Body of pancreas (tissue), 4 donors: ENCODE data around the gene HELB. TPM values are rescaled to one million over a fixed set of nuclear protein-coding genes. Genes with fewer than 3 reads are reported as not detected.

ENCODE experiments used
- ATAC-seq: fragments of 150-250 bp; one replicate; pipeline ENCODE4 v1.9.1; 2016
- DNase-seq, 4 donors: peaks; one replicate each; pipeline ENCODE4 v3.0.0-alpha.2; 2019
- H3K27ac ChIP-seq, 4 donors: fragments of 200-600 bp; sonication (generic); 1 replicate in 3 of 4; 2 replicates in 1 of 4; pipeline versions ENCODE4 v1.5.1 to v1.6.1; 2016 to 2019; ENCODE audit warnings: mild to moderate bottlenecking in 1 of 4, mixed read lengths in 1 of 4, moderate library complexity in 1 of 4
- H3K27me3 ChIP-seq, 2 donors: fragments of 200-600 bp; sonication (generic); one replicate each; pipeline ENCODE4 v1.6.0; 2016; ENCODE audit warnings: mild to moderate bottlenecking in 1 of 2
- H3K36me3 ChIP-seq, 2 donors: fragments of 200-600 bp; sonication (generic); replicated peaks in 1 of 2; 2 replicates each; pipeline ENCODE4 v1.5.1; 2016; ENCODE audit warnings: low read depth in 2 of 2; ENCODE audit not compliant: insufficient read depth in 1 of 2
- H3K4me1 ChIP-seq: fragments of 200-600 bp; sonication (generic); one replicate; pipeline ENCODE4 v1.6.0; 2016
- H3K4me3 ChIP-seq, 2 donors: fragments of 200-600 bp; sonication (generic); 1 replicate in 1 of 2; 2 replicates in 1 of 2; pipeline ENCODE4 v1.5.1; 2016 to 2019
- H3K9me3 ChIP-seq, 3 donors: fragments of 200-600 bp; sonication (generic); 1 replicate in 2 of 3; 2 replicates in 1 of 3; pipeline ENCODE4 v1.5.1; 2016
- CTCF ChIP-seq, 7 experiments: fragments of 450-650 bp in 4 of 7; fragments of 200-600 bp in 3 of 7; sonication (generic) in 3 of 7; IDR thresholded peaks; one replicate each; pipeline ENCODE4 v1.5.1; 2016 to 2019; ENCODE audit warnings: antibody characterized with exemption in 7 of 7
- POLR2A ChIP-seq, 3 donors: fragments of 450-650 bp; IDR thresholded peaks; one replicate each; pipeline ENCODE4 v1.6.1; 2016; ENCODE audit warnings: antibody characterized with exemption in 3 of 3, mild to moderate bottlenecking in 2 of 3
- WGBS, 2 donors: methylation state at CpG; one replicate each; pipeline ENCODE4 v1.1.5; 2017; 5-methylcytosine and 5-hydroxymethylcytosine counted together
- intact Hi-C: fragments of 100-400 bp; cut with DNase I; formaldehyde crosslinking; loops from one replicate; pipeline ENCODE4 v1.15.1; 2023
- total RNA-seq, 2 donors: library from RNA; depleted of rRNA; stranded (reverse); fragments of >200 nt; gene quantifications; one replicate each; pipeline ENCODE4 v1.1.0, GENCODE V29; 2016

Gene HELB
- total RNA-seq, 2 donors from 2014 or later, result 2.9 to 3.6 TPM

GRCh38 chr12:66321435-66321834 lies 19.1 kb downstream of the HELB start:
- H3K36me3 ChIP-seq, result no peaks in the 10 kb centered on the region
- DNase-seq (no peak), ATAC-seq (no peak)
- no peak for TF ChIP-seq POLR2A (IDR thresholded peaks at IDR 0.05)
- no peak for TF ChIP-seq CTCF (IDR thresholded peaks at IDR 0.05)
- no peak overlapping the region for H3K4me3 ChIP-seq
- H3K9me3 ChIP-seq, result no peaks in the 10 kb centered on the region
- H3K4me1 ChIP-seq, result no peaks in the 10 kb centered on the region
- no peaks in the 10 kb centered on the region for H3K27me3 ChIP-seq
- no peak overlapping the region for H3K27ac ChIP-seq
- intact Hi-C loops, result no loop called here

- TF ChIP-seq CTCF (IDR thresholded peaks at IDR 0.05) (no peak), POLR2A (IDR thresholded peaks at IDR 0.05) (no peak)
- 88 to 100% methylated on average over 1 of the region's 1 CpG for whole genome bisulfite sequencing, 2 donors
- intact Hi-C loops, result no loop called here
Measured at GRCh38 chr12:66323017-66323416, 20.7 kb downstream of the HELB start.

GRCh38 chr12:66329941-66330340 lies 27.6 kb downstream of the HELB start:
- H3K4me3 ChIP-seq, result no peak overlapping the region
- H3K4me1 ChIP-seq, result no peaks in the 10 kb centered on the region
- ATAC-seq, result no peak
- intact Hi-C loops, result no loop called here
- no peak overlapping the region for H3K27ac ChIP-seq
- H3K9me3 ChIP-seq, result no peaks in the 10 kb centered on the region
- TF ChIP-seq CTCF (IDR thresholded peaks at IDR 0.05), result no peak
- no peak for DNase-seq
- H3K27me3 ChIP-seq, result no peaks in the 10 kb centered on the region
- 82 to 88% methylated on average over 5 of the region's 5 CpGs for WGBS, 2 donors
- peaks cover 0 to 2% of the 10 kb centered on the region in 2 donors for H3K36me3 ChIP-seq

More at GRCh38 chr12:66323017-66323416, 20.7 kb downstream of the HELB start:
- H3K4me1 ChIP-seq, result no peaks in the 10 kb centered on the region
- ATAC-seq (no peak), DNase-seq (no peak)
- H3K9me3 ChIP-seq, result no peaks in the 10 kb centered on the region
- no peak overlapping the region for H3K27ac ChIP-seq
- H3K4me3 ChIP-seq, result no peak overlapping the region
- H3K27me3 ChIP-seq, result no peaks in the 10 kb centered on the region
- no peaks in the 10 kb centered on the region for H3K36me3 ChIP-seq

GRCh38 chr12:66331016-66331415 lies 28.7 kb downstream of the HELB start:
- H3K36me3 ChIP-seq, result peaks cover 0 to 2% of the 10 kb centered on the region in 2 donors
- H3K4me3 ChIP-seq, result no peak overlapping the region
- no peak for ATAC-seq
- TF ChIP-seq POLR2A (IDR thresholded peaks at IDR 0.05) (no peak), CTCF (IDR thresholded peaks at IDR 0.05) (no peak)
- no peak for DNase-seq
- 92 to 97% methylated on average over 4 to 13 of the region's 13 CpGs for WGBS, 2 donors
- no peak overlapping the region for H3K27ac ChIP-seq
- no peaks in the 10 kb centered on the region for H3K4me1 ChIP-seq
- no peaks in the 10 kb centered on the region for H3K9me3 ChIP-seq
- no peaks in the 10 kb centered on the region for H3K27me3 ChIP-seq
- intact Hi-C loops, result no loop called here

- no peak for DNase-seq
- Histone ChIP-seq H3K4me3 (no peak overlapping the region), H3K4me1 (no peaks in the 10 kb centered on the region), H3K9me3 (no peaks in the 10 kb centered on the region), H3K27me3 (no peaks in the 10 kb centered on the region), H3K36me3 (peaks cover 0 to 2% of the 10 kb centered on the region in 2 donors), H3K27ac (no peak overlapping the region)
- 79 to 95% methylated on average over 1 of the region's 1 CpG for WGBS, 2 donors
- no peak for ATAC-seq
- intact Hi-C loops, result no loop called here
- TF ChIP-seq CTCF (IDR thresholded peaks at IDR 0.05), result no peak
- TF ChIP-seq POLR2A (IDR thresholded peaks at IDR 0.05), result no peak
Measured at GRCh38 chr12:66331814-66332213, 29.5 kb downstream of the HELB start.
